RWPE2 (cell line): ENCODE measurements around the gene TDRD1.

ENCODE experiments used
- ATAC-seq: fragments of 200-7000 bp; cut with Tn5 transposase; 3 replicates; pipeline ENCODE4 v1.9.1; 2021; ENCODE audit warnings: low read depth
- DNase-seq: peaks from one replicate; pipeline ENCODE4 v3.0.0-alpha.2; 2020; ENCODE audit warnings: low spot score
- H3K27ac ChIP-seq: fragments of 450-650 bp; 2 replicates; pipeline ENCODE4 v1.5.1; 2017; ENCODE audit warnings: mild to moderate bottlenecking; ENCODE audit not compliant: poor library complexity, severe bottlenecking
- H3K27me3 ChIP-seq: fragments of 250-450 bp; sonication (Bioruptor Pico); 2 replicates; pipeline ENCODE4 v1.5.1; 2021; ENCODE audit warnings: mild to moderate bottlenecking, moderate library complexity; ENCODE audit not compliant: insufficient read depth, poor library complexity, severe bottlenecking
- H3K36me3 ChIP-seq: fragments of 250-450 bp; sonication (Bioruptor Pico); 2 replicates; pipeline ENCODE4 v1.5.1; 2020; ENCODE audit warnings: low read depth, mild to moderate bottlenecking, moderate library complexity
- H3K4me1 ChIP-seq: fragments of 250-450 bp; sonication (Bioruptor Pico); 2 replicates; pipeline ENCODE4 v1.5.1; 2021; ENCODE audit warnings: mild to moderate bottlenecking, moderate library complexity; ENCODE audit not compliant: insufficient read depth, poor library complexity, severe bottlenecking
- H3K4me3 ChIP-seq: fragments of 250-450 bp; sonication (Bioruptor Pico); 2 replicates; pipeline ENCODE4 v1.5.1; 2021; ENCODE audit warnings: mild to moderate bottlenecking, moderate library complexity; ENCODE audit not compliant: severe bottlenecking
- H3K9me3 ChIP-seq: fragments of 250-450 bp; sonication (Bioruptor Pico); 2 replicates; pipeline ENCODE4 v1.5.1; 2021; ENCODE audit warnings: mild to moderate bottlenecking, moderate library complexity; ENCODE audit not compliant: severe bottlenecking
- CTCF ChIP-seq: fragments of 450-650 bp; IDR thresholded peaks from one replicate; pipeline ENCODE4 v1.5.1; 2017; ENCODE audit warnings: mild to moderate bottlenecking, moderate library complexity; ENCODE audit not compliant: poor library complexity, severe bottlenecking

TDRD1 gene

GRCh38 chr10:114281006-114281405 is 101.9 kb downstream of the TDRD1 start:
- no peak for TF ChIP-seq CTCF
- DNase-seq, result no peak
- H3K27ac ChIP-seq, result no peak overlapping the region
- H3K9me3 ChIP-seq, result no peaks in the 10 kb centered on the region
- no peaks in the 10 kb centered on the region for H3K36me3 ChIP-seq
- no peaks in the 10 kb centered on the region for H3K27me3 ChIP-seq
- H3K4me1 ChIP-seq, result no peaks in the 10 kb centered on the region
- ATAC-seq, result no peak
- H3K4me3 ChIP-seq, result no peak overlapping the region

GRCh38 chr10:114281461-114281860 is 102.3 kb downstream of the TDRD1 start:
- H3K4me1 ChIP-seq, result no peaks in the 10 kb centered on the region
- no peak overlapping the region for H3K27ac ChIP-seq
- H3K36me3 ChIP-seq, result no peaks in the 10 kb centered on the region
- DNase-seq, result no peak
- no peak for TF ChIP-seq CTCF
- no peak for ATAC-seq
- H3K27me3 ChIP-seq, result no peaks in the 10 kb centered on the region
- no peaks in the 10 kb centered on the region for H3K9me3 ChIP-seq
- no peak overlapping the region for H3K4me3 ChIP-seq
